ENCODE data around the gene CCDC92. TPM values are rescaled to one million over a fixed set of nuclear protein-coding genes. Genes with fewer than 3 reads are reported as not detected.

Gene CCDC92
- total RNA-seq, 4 donors from 2014 or later, result 14.8 to 48.8 (median 21.1) TPM

DNA sequence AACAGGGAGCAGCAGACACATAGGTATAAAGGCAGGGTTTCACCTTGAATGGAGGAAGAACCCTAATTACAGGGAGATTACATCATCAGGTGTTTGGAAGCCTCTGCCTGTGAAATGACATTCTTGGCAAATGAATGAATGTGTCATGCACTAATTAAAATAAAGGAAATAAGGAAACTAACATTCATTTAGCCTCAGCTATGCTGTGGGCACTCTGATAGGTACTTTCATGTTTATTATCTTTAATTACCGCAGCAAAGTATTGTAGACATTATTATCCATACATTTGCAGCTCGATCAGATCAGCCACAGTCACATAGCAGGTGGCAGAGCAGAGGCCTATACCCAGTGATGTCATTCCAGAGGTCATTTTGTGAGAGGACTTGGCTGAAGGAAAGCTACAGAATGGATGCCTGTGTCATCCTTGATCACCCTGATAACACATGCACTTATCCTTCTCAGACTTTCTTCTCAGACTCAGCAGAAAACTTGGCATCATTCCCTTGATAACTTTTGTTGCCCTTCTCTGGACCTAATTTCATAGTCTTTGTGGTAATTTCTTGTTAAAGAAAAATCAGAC, 18.8 kb upstream of the CCDC92 start:
- 53 to 54% methylated on average over 2 of the region's 2 CpGs for WGBS, 2 donors (ENCODE audit: low coverage in 1 of 2)
- in situ Hi-C loops (cut with MboI; ENCODE audit: low pct_ligation_motif_present in 1 of 4, low pct_unique_long_range_greater_than_20kb in 1 of 4, low sequenced_read_pairs in 3 of 4) (no loop called here), intact Hi-C loops (cut with DNase I; ENCODE audit: low total_unique reads) (no loop called here)
- TF ChIP-seq POLR2A (IDR thresholded peaks at IDR 0.05) (no peak), EP300 (IDR thresholded peaks at IDR 0.05; ENCODE audit: low read depth) (no peak), POLR2AphosphoS5 (IDR thresholded peaks at IDR 0.05) (no peak)
- TF ChIP-seq, protein P1, sequence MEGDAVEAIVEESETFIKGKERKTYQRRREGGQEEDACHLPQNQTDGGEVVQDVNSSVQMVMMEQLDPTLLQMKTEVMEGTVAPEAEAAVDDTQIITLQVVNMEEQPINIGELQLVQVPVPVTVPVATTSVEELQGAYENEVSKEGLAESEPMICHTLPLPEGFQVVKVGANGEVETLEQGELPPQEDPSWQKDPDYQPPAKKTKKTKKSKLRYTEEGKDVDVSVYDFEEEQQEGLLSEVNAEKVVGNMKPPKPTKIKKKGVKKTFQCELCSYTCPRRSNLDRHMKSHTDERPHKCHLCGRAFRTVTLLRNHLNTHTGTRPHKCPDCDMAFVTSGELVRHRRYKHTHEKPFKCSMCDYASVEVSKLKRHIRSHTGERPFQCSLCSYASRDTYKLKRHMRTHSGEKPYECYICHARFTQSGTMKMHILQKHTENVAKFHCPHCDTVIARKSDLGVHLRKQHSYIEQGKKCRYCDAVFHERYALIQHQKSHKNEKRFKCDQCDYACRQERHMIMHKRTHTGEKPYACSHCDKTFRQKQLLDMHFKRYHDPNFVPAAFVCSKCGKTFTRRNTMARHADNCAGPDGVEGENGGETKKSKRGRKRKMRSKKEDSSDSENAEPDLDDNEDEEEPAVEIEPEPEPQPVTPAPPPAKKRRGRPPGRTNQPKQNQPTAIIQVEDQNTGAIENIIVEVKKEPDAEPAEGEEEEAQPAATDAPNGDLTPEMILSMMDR (IDR thresholded peaks at IDR 0.05), result no peak
- no peak overlapping the region for H3K4me3 ChIP-seq
- H3K27me3 ChIP-seq, result no peaks in the 10 kb centered on the region
- peak overlapping the region in 3 of 4 donors; percentile 26 to 41 (median 30) for H3K27ac ChIP-seq
- peaks cover 0 to 8% (median 2%) of the 10 kb centered on the region in 4 donors for H3K36me3 ChIP-seq
- H3K9me3 ChIP-seq, result no peaks in the 10 kb centered on the region
- no peak for DNase-seq
- peaks cover 0 to 34% (median 12%) of the 10 kb centered on the region in 4 donors for H3K4me1 ChIP-seq

DNA sequence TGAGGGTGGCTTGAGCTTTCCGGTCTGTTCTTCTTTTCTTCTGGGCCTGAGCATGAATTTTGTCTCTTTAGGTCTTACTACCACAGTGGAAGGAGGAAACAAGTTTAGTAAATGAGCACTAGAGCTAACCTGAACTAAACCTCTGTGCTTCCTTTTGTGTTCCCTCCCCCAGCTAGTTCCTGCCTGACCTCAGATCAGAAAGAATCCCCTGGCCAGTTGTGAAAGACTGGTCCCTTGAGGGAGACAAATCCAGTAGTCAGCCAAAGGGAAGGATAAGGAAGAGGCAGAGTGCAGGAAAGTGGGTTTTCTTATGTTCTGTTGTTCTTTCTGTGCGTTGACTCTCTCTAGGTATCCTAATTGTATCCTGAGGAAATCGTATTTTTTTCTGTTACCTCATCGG, 17.9 kb upstream of the CCDC92 start:
- Histone ChIP-seq H3K36me3 (peaks cover 0 to 8% (median 2%) of the 10 kb centered on the region in 4 donors), H3K4me1 (peaks cover 0 to 37% (median 12%) of the 10 kb centered on the region in 4 donors), H3K27ac (peak overlapping the region; percentile 15 to 41 (median 28)), H3K9me3 (no peaks in the 10 kb centered on the region), H3K4me3 (no peak overlapping the region), H3K27me3 (no peaks in the 10 kb centered on the region)
- in situ Hi-C loops (cut with MboI; ENCODE audit: low pct_ligation_motif_present in 1 of 4, low pct_unique_long_range_greater_than_20kb in 1 of 4, low sequenced_read_pairs in 3 of 4), result no loop called here
- DNase-seq, result no peak
- WGBS, 2 donors (ENCODE audit: low coverage in 1 of 2), result 70 to 80% methylated on average over 1 to 4 of the region's 4 CpGs
- no peak for TF ChIP-seq POLR2AphosphoS5 (IDR thresholded peaks at IDR 0.05)
- TF ChIP-seq, protein P1 (IDR thresholded peaks at IDR 0.05), result no peak
- no peak for TF ChIP-seq EP300 (IDR thresholded peaks at IDR 0.05; ENCODE audit: low read depth)
- TF ChIP-seq POLR2A (IDR thresholded peaks at IDR 0.05), result no peak
- intact Hi-C loops (cut with DNase I; ENCODE audit: low total_unique reads), result no loop called here

DNA sequence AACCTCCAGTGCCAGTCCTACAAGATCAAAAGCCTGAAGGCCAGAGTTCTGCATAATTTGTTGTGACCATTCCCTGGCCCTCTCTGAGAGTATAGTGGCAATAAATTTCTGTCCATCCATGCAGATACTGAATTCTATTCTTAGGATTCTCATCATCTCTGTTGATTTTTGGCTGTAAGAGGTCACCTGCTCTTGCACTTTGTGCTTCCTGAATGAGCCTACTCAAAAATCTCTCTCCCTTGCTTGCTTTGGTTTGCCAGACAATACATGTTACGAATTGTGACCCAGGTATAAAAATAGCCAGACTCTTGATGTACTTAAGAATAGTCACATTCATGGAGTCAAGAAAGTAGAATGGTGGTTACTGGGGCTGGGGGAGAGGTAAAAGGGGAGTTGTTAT, 17.1 kb upstream of the CCDC92 start:
- TF ChIP-seq, protein P1 (IDR thresholded peaks at IDR 0.05), result no peak
- TF ChIP-seq POLR2A (IDR thresholded peaks at IDR 0.05) (no peak), POLR2AphosphoS5 (IDR thresholded peaks at IDR 0.05) (no peak), EP300 (IDR thresholded peaks at IDR 0.05; ENCODE audit: low read depth) (no peak)
- Histone ChIP-seq H3K36me3 (peaks cover 0 to 8% (median 2%) of the 10 kb centered on the region in 4 donors), H3K9me3 (no peaks in the 10 kb centered on the region), H3K4me1 (peaks cover 0 to 37% (median 12%) of the 10 kb centered on the region in 4 donors), H3K4me3 (no peak overlapping the region), H3K27ac (no peak overlapping the region), H3K27me3 (no peaks in the 10 kb centered on the region)
- in situ Hi-C loops (cut with MboI; ENCODE audit: low pct_ligation_motif_present in 1 of 4, low pct_unique_long_range_greater_than_20kb in 1 of 4, low sequenced_read_pairs in 3 of 4), result loop anchor here in 3 of 4 donors (10.0 kb wide), 1 partner anchor 85 kb away; no protein-coding TSS in a partner anchor
- WGBS, 2 donors (ENCODE audit: low coverage in 1 of 2), result 80 to 90% methylated on average over 1 of the region's 1 CpG
- intact Hi-C loops (cut with DNase I; ENCODE audit: low total_unique reads), result no loop called here
- DNase-seq, result no peak

DNA sequence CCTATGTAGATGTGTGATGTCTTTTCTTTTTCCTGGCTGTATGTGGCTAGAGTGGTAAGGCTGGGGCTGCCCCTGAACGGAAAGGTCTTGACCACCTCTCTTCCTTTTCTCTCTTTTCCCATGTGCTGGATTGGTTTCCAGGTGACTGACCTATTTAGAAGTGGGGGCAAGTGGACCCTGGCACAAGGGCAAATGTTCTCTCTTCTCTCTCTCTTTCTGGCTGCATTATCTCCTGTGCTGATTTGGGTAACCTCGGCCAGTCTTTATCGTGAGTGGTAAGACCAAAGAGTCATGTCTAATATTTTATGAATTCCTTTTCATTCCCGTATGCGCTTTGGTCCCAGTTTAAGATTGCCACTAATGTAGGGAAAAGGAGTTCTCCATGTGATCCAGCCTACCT, 16.5 kb upstream of the CCDC92 start:
- Histone ChIP-seq H3K27me3 (no peaks in the 10 kb centered on the region), H3K36me3 (peaks cover 0 to 8% (median 2%) of the 10 kb centered on the region in 4 donors), H3K4me1 (peaks cover 0 to 39% (median 12%) of the 10 kb centered on the region in 4 donors), H3K4me3 (no peak overlapping the region), H3K9me3 (no peaks in the 10 kb centered on the region), H3K27ac (no peak overlapping the region)
- 93 to 95% methylated on average over 4 to 5 of the region's 5 CpGs for WGBS, 2 donors (ENCODE audit: low coverage in 1 of 2)
- DNase-seq, result no peak
- in situ Hi-C loops (cut with MboI; ENCODE audit: low pct_ligation_motif_present in 1 of 4, low pct_unique_long_range_greater_than_20kb in 1 of 4, low sequenced_read_pairs in 3 of 4), result loop anchor here in 3 of 4 donors (10.0 kb wide), 1 partner anchor 84 kb away; no protein-coding TSS in a partner anchor
- intact Hi-C loops (cut with DNase I; ENCODE audit: low total_unique reads), result no loop called here
- no peak for TF ChIP-seq EP300 (IDR thresholded peaks at IDR 0.05; ENCODE audit: low read depth)
- TF ChIP-seq, protein P1 (IDR thresholded peaks at IDR 0.05), result no peak
- TF ChIP-seq POLR2A (IDR thresholded peaks at IDR 0.05), result no peak
- TF ChIP-seq POLR2AphosphoS5 (IDR thresholded peaks at IDR 0.05), result no peak
